IMR-90 (cell line): ENCODE measurements around the gene AAR2.

Source experiments
- CTCF ChIP-seq: conservative IDR thresholded peaks from 2 replicates; pipeline ENCODE4 v1.5.1; 2012; ENCODE audit warnings: mild to moderate bottlenecking, low read depth, low read length, improper control_type of control experiment
- RAD21 ChIP-seq: IDR thresholded peaks from 2 replicates; pipeline ENCODE4 v1.6.1; 2012; ENCODE audit warnings: low read length, improper control_type of control experiment
- RCOR1 ChIP-seq: IDR thresholded peaks from 2 replicates; pipeline ENCODE4 v1.6.1; 2012; ENCODE audit warnings: mild to moderate bottlenecking, low read length, improper control_type of control experiment; ENCODE audit not compliant: insufficient replicate concordance
- RFX5 ChIP-seq: IDR thresholded peaks from 2 replicates; pipeline ENCODE4 v1.8.0; 2012; ENCODE audit warnings: low read depth, mild to moderate bottlenecking, low read length, moderate library complexity
- USF2 ChIP-seq: fragments of 150-350 bp; IDR thresholded peaks from 2 replicates; pipeline ENCODE4 v1.6.1; 2017; ENCODE audit warnings: mild to moderate bottlenecking, antibody characterized with exemption, low read length, low read depth

GRCh38 chr20:36297656-36298055, 61.4 kb downstream of the AAR2 start:
- TF ChIP-seq CTCF (no peak), RFX5 (no peak), USF2 (no peak), RAD21 (no peak), RCOR1 (no peak)
